Activated CD8-positive, alpha-beta memory T cell treated with anti-CD3 and anti-CD28 coated beads, Interleukin-2, amount 50 U/mL, for 24 hours (primary cell): Measurements from ENCODE around the gene CLEC16A.

Experiments
- DNase-seq: peaks from one replicate; pipeline ENCODE4 v3.0.0-alpha.2; 2020; ENCODE audit errors: extremely low read depth

CLEC16A gene

GRCh38 chr16:11017499-11017898 is 73.1 kb downstream of the CLEC16A start:
- no peak for DNase-seq

DNA sequence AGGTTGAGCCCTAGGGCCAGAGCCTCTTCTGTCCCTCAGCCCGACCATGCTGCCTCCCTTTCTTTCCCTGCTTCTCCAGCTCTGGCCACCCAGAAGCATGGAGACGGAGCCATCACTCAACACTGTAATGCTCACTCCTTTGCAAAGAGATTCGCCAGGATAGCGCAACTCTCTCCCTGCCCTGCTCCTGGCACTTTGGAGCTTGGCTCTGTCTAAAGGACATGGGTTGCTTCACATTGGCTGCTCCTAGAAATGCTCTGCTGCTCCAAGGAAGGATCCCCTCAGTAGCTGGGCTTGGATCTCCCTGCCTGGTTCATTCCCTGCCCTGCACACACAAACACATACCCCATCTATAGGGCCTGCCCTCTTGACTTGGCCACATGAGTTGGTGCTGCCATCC is 76.0 kb downstream of the CLEC16A start:
- DNase-seq = no peak

DNA sequence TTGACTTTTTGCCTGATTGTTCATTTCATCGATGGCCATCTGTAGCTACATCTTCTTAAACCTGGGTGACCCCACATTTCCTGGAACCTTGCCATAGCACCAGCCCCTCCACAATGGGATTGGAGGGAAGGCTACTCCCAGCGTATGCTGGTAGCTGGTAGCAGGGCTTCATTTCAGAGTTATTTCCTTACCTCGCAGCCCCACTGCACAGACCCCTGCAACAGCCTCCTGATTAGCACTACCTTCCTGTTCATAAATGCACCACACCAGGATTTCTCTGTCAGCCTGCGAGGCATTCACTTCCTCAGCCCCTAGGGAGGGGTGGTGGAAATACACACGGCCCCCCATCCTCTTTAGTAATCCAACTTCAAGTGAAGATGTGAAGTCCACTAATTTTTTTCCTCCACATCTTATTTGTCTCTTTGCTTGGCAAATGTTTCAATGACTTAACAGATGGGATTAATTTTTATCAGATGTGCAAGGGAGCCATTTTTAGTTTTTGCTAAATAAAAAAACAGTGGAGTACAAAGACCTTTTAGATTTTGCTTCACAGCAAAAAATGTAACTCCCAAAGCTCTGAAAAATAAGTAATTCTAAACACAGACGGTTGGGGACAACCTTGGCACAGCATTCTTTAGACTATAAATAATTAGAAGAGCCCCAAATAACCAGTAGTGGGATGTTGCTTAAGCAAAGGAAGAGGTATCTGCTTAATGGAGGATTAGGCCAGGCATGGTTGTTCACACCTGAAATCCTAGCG is 76.6 kb downstream of the CLEC16A start:
- no peak for DNase-seq

DNA sequence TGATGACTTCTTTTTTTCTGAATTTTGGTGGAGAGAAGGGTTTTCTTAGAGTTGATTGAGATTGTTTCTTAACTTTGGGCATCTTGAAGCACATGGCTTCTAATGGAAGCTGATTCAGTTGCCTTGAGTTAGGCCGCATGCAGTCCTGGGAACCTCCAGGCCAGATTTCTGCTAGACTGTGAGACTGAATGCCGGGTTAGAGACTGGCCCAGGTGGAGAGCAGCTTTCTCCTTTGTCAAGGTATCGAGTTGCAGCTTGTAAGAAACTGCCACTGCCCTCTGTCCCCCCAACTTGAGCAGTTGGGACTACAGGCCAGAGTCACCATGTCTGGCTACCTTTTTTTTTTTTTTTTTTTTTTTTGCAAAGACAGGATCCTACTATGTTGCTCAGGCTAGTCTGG is 77.6 kb downstream of the CLEC16A start:
- DNase-seq = no peak

DNA sequence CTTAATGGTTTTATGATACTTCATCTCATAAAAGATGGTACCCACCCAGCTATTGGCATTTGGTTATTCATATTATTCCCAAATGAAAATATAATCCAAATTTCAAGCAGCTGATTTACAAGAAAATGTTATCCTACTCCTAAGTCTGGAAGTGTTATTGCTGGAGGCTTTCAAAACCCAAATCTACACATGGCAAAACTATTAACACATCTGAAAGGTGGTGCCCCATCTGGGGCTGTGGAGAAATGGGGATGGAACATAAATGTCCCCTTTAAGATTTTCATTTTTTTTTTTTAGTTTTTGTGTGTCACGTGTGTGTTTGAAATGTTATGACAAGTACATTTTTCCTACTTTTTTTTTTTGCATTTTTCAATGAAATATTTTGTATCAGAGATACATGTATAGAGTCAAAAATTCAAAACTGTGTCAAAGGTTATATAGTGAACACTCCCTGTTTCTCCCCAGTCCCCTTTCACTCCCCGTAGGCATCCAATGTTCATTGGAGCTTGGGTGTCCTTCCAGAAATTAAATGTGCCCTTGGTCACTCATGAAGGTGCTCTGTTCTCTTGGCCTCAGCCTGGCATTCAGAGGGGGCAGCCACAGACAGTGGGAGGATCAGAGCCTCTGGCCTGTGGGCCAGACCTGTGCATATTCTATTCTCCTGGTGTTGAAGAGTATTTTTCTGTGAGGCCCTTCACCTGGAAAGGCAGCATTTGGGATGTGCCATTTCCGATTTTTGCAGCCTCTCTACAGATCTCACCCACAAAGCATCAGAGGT is 79.1 kb downstream of the CLEC16A start:
- DNase-seq = no peak

- DNase-seq = no peak
These were observed 80.1 kb downstream of the CLEC16A start for GRCh38 chr16:11024333-11025053.

GRCh38 chr16:11025120-11025531 is 80.8 kb downstream of the CLEC16A start:
- no peak for DNase-seq

DNA sequence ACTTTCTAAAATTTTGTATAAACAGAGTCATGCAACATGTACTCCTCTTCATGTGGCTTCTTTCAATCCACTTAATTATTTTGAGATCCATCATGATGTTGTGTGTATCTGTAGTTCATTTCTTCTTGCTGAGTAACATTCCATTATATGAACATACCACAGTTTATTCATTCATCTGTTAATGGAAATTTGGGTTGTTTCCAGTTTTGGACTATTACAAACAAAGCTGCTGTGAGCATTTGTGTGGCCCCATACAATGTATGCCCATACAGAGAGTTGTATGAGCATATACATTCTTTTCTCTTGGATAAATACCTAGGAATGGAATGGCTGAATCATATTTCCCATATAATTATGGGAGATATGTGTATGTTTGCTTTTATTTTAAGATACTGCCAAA is 85.6 kb downstream of the CLEC16A start:
- DNase-seq = no peak

GRCh38 chr16:11030990-11031510 is 86.7 kb downstream of the CLEC16A start:
- DNase-seq = no peak

GRCh38 chr16:11032000-11032921 is 87.9 kb downstream of the CLEC16A start:
- no peak for DNase-seq

GRCh38 chr16:11032922-11033291 is 88.5 kb downstream of the CLEC16A start:
- DNase-seq = no peak

DNA sequence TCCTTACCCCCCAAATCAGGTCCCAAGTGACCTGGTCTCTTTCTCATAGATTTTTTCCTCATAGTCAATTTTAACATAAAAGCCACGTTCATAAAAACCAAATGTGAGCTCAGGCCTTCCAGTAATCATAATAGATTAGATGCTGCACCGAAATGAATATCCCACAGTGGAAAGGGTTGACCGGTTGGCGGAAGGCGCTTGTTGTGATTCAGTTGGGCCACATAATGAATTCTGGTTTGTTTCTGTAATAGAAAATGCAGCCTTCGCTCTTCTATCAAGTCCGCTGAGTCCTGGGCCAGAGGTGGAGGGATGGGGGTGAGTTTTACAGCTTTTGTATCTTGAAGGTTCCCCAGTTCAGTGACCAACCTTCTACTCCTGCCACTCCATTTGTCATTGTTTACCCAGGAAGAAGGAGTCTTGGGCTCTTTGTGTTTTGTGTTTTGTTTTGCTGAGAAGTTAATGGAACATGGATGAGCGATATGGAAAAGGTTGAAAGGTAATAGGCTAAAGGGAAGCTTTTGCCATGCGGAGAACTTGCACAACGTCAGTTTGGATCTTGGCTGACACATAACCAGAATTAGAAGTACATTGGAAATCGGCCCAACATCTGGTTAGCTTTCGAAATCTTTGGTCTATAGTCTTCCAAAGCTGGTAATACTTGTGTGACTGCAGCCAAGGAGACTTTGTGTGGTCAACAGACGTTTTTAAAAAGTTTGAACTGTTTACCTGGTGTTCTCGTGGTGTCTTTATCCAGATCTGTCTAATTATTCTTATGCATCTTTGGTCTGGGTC is 89.5 kb downstream of the CLEC16A start:
- DNase-seq = no peak

DNA sequence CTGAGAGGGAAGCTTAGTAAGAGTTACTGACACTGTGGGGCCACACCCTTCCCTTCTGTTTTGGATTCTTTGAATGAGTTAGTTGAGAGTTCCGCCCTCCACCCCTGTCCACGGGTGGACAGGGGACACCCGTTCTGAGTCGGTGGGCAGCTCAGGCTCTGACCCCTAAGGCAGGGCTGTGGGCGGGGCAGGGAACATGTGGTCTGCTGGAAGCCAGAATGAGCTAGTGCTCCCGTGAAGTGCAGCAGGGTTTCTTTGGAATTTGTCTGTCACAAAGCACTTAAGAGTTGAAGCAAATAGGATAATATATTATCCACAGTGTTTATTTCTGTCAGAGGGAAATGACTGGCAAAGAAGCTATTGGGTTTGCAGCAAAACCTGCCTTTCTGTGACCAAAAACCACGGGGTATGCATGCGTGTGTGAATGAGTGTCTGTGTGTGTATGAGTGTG is 90.1 kb downstream of the CLEC16A start:
- no peak for DNase-seq

- no peak for DNase-seq
These were observed 90.7 kb downstream of the CLEC16A start for GRCh38 chr16:11035096-11035495.

DNA sequence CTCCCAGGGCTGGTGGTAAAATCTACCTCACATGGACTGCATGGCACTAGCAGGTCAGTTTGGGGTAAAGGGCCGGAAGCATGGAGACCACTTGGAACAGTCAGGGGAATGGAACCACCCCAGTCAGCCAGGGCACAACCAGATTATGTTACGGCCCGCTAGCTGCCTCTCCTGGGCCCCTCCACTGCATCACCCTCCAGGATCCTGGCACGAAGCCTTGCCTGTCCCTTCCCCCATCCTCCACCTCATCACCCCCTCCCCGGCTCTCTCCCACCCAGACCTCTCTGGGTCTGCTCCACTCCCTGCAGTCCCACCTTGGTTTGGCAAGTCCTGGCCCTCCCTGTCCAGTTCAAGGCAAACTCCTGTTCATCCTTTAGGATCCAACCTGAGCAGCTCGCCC is 91.7 kb downstream of the CLEC16A start:
- no peak for DNase-seq

- DNase-seq = no peak
These were observed 92.6 kb downstream of the CLEC16A start for GRCh38 chr16:11036868-11037410.

DNA sequence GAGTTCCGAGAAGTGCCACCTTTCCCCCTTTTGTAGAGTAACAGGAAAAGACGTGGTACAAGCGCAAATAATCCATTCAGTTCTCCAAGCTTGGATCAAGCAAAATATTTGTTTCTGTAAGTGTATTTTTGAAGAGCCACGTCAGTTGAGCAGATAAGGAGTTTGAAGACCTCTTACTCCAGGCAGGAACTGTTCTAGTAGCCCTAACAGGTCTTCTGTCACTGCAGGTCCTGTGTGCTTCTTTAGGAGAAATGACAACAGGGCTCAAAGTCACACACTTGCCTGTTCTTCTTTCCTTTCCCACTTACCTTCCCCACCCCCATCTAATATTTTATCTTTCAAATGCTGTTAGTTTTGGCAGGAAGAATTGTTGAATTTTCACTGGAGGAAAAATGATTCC is 93.9 kb downstream of the CLEC16A start:
- no peak for DNase-seq

DNA sequence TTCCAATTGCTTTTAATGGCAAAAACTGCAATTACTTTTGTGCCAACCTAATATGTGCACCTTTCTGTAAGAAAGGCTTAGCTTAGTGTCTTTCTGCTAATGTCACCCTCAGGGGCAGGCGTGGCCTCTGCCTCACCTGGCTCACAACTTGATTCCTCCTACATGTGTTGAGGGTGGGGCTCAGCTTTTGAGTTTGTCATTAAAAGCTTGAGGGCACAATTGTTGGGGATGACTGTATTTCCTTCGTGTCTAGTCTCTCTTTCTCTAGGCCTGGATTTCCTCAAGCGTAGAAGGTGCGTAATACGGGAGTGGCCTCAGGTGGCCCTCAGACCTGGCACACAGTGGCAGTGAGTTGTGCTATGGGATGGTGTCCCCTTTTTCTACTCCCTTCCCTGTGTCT is 94.4 kb downstream of the CLEC16A start:
- no peak for DNase-seq

DNA sequence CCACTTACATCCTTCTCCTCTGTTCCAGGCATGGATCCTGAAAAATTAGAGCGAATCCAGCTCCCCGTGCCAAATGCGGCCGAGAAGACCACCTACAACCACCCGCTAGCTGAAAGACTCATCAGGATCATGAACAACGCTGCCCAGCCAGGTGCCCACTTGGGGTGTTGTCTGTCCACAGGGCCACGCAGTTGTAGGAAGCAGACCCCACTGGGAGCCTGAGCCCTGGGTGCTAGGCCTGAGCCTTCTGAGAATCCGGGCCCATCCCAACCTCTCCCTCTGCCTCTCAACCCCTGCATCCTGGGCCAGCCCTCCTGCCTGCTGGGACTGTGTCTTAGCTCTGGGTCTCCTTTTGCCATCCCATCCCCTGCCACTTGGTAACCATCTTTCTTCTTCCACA is 95.4 kb downstream of the CLEC16A start:
- no peak for DNase-seq

DNA sequence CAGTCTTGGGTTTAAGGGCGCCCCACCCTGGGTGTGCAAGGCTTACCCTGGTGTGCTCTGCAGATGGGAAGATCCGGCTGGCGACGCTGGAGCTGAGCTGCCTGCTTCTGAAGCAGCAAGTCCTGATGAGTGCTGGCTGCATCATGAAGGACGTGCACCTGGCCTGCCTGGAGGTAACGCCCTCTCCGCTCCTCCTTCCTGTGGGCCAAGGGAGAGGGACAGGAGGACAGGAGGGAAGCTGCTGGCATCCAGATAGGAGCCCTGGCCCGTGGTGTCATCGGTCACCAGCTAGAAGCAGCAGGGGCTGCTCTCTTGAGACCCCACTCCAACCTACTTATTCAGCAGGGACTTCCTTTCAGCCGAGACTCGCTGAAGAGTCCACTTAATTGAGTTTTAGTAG is 97.8 kb downstream of the CLEC16A start:
- no peak for DNase-seq
